NCI-H524 (cell line): ENCODE data around the gene TTC39C.
"Not testable (repeated sequence)": the region's sequence is repeated elsewhere in the genome, so short reads cannot be mapped to it uniquely, and the experiment has no call there.

Experiments used
- DNase-seq, 2 experiments: peaks; one replicate each; lab custom pipeline; 2025; lab: John Stamatoyannopoulos, UW

Gene TTC39C

GRCh38 chr18:24128700-24129099 lies 114.1 kb downstream of the TTC39C start:
- DNase-seq, result no peak

DNA sequence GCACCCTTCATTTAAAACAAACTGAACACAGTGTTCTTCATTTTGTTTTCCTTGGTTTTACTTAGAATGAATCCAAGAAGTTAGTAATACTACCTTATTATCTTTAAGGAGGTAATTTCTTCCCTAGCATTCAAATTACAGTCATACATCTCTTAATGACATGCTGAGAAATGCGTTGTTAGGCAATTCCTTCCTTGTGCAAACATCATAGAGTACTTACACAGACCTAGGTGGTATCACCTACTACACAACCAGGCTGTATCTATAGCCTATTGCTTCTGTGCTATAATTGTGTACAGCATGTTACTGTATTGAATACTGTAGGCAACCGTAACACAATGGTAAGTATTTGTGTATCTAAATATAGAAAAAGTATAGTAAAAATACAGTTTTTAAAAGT lies 115.9 kb downstream of the TTC39C start:
- DNase-seq, result no peak

GRCh38 chr18:24136967-24137373 lies 122.4 kb downstream of the TTC39C start:
- peak in 1 of 2 experiments; percentile 4 for DNase-seq

- no peak for DNase-seq
These were observed 123.8 kb downstream of the TTC39C start for GRCh38 chr18:24138409-24138788.

- peak; percentile 71 to 85 for DNase-seq
These were observed 124.4 kb downstream of the TTC39C start, which contains the start of gene CABYR for GRCh38 chr18:24138789-24139616. Gene CABYR, plus strand, starts transcription at chr18:24139062. Its CDS starts 4,053 bp downstream, at chr18:24143115.

DNA sequence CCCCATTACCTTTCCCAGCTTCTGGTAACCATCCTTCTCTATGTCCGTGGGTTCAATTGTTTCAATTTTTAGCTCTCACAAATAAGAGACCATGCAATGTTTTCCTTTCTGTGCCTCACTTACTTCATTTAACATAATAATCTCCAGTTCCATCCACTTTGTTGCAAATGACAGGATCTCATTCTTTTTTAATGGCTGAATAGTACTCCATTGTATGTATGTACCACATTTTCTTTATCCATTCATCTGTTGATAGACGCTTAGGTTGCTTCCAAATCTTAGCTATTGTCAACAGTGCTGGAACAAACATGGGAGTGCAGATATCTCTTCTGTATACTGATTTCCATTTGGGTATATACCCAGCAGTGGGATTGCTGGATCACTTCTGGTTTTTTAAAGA lies 126.1 kb downstream of the TTC39C start:
- DNase-seq, result no peak

DNA sequence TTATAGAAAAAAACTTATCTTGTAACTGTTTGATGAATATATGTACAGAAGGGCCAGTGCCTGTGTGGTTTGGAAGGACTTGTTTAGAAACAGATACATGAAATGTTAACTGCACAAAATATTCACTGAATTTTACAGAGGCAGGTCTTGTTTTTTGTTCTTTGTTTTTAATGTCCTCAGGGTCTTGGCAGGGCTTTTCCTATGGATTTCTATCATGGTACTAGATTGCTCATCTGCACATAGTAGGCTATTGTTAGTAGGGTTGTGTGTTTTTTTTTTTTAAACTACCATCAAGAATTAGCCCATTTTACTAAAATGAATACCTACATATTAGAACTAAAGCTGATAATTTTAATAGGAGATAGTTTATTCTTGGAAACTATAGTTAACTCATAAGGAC lies 127.8 kb downstream of the TTC39C start:
- DNase-seq, result no peak

- DNase-seq, result not testable (repeated sequence)
These were observed 135.0 kb downstream of the TTC39C start for GRCh38 chr18:24149591-24149990.

DNA sequence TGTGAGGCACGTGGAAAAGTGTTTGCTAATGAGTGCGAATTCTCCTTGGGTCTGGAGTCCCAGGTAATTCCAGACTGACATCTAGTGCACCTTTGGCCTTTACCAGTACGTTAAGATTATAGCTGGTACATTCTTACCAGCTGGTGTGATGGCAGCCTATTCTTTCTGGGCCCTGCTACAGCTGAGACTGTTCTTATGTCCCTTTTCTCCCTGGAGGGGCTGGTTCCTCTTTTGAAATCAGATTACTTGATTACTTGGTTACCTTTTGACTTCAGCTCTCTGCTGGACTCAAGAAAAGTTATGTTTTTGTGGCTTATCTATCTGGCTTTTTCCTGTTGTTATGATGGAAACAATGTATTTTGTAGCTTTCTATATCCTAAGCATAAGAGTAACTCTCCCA lies 138.8 kb downstream of the TTC39C start:
- DNase-seq, result no peak

DNA sequence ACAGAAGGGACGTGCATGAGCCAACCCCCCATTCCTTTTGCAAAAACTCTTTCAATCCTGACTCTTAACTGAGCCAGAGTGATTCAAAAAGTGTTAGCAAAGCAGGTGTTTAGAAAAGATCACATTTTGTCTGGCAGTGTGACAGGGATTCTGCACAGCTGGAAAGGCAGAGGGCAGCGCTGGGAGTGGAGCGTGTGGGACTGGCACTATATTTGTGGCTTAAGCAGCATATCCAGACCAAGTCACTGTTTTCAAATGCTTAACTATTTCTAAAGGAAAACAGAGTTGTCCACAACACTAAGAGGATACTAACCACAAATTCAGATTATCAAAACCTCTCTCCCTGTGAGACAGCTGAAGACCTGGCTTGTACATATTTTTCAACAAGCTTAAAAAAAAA lies 143.3 kb downstream of the TTC39C start:
- DNase-seq, result no peak

DNA sequence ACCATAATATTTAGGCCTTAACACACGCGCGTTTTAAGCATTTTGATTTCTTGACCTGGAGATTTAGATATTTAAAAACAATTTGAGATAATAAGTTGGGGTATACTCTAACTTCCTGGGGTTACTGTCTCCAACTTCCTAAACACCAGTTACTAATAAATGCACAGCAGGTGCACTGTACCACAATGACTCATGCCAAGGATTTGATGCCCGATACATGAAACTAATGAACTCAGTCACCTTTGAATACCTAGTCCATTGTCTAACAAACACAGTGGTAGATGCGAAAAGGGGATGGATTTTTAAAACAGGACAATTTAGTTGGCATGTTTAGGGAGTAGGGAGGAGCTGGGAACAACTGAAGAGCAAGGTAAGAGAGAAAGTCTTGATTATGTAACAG lies 145.5 kb downstream of the TTC39C start:
- DNase-seq, result no peak

- no peak for DNase-seq
These were observed 146.8 kb downstream of the TTC39C start for GRCh38 chr18:24161304-24161703.

GRCh38 chr18:24168496-24168895 lies 153.9 kb downstream of the TTC39C start:
- no peak for DNase-seq

GRCh38 chr18:24170360-24170759 lies 155.8 kb downstream of the TTC39C start:
- DNase-seq, result no peak

DNA sequence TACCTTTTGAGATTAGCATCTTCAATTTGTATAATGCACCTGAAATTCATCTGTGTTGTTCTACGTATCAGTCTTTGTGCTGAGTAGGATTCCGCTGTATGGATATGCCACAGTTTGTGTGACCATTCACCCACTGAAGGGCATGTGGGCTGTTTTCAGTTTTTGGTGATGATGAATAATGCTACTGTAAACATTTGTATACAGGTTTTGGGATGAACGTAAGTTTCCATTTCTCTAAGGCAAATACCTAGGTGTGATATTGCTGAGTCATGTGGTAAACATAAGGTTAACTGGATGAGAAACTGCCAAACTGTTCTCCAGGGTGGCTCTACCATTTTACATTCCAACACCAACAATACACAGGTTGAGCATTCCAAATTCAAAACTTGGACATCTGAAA lies 159.4 kb downstream of the TTC39C start:
- no peak for DNase-seq

GRCh38 chr18:24176727-24177416 lies 162.3 kb downstream of the TTC39C start:
- peak; percentile 17 to 34 for DNase-seq

GRCh38 chr18:24177499-24178133 lies 163.1 kb downstream of the TTC39C start:
- no peak for DNase-seq

- DNase-seq, result no peak
These were observed 165.5 kb downstream of the TTC39C start for GRCh38 chr18:24180048-24180447.

- no peak for DNase-seq
These were observed 167.3 kb downstream of the TTC39C start for GRCh38 chr18:24181806-24182205.
